ENCODE measurements around the gene CZIB.

Gene CZIB

GRCh38 chr1:53203466-53203865 lies 17.0 kb downstream of the CZIB start:
- no peak for DNase-seq (ENCODE audit: low read depth)
- H3K4me3 ChIP-seq (ENCODE audit: control insufficient read depth, low read depth, low read length), result no peak overlapping the region
- TF ChIP-seq CTCF (conservative IDR thresholded peaks at IDR 0.05; ENCODE audit: control insufficient read depth, insufficient read depth, low read depth, low read length), result no peak

- TF ChIP-seq CTCF (conservative IDR thresholded peaks at IDR 0.05; ENCODE audit: control insufficient read depth, insufficient read depth, low read depth, low read length), result no peak
- no peak overlapping the region for H3K4me3 ChIP-seq (ENCODE audit: control insufficient read depth, low read depth, low read length)
- peak; percentile 93 for DNase-seq (ENCODE audit: low read depth)
These were observed 22.2 kb downstream of the CZIB start for GRCh38 chr1:53198241-53198651.

- peak overlapping the region; percentile 76 for H3K4me3 ChIP-seq (ENCODE audit: control insufficient read depth, low read depth, low read length)
- TF ChIP-seq CTCF (conservative IDR thresholded peaks at IDR 0.05; ENCODE audit: control insufficient read depth, insufficient read depth, low read depth, low read length), result no peak
- peak; percentile 27 for DNase-seq (ENCODE audit: low read depth)
These were observed 22.9 kb downstream of the CZIB start for GRCh38 chr1:53197291-53198200.

GRCh38 chr1:53196485-53197290 lies 23.7 kb downstream of the CZIB start, which contains the start of gene CPT2:
Gene CPT2 (plus strand): TSS chr1:53196824. CDS start chr1:53196944, 120 bp downstream.
- H3K4me3 ChIP-seq (ENCODE audit: control insufficient read depth, low read depth, low read length), result peak within 1 kb of the TSS; percentile 76
- no peak for TF ChIP-seq CTCF (conservative IDR thresholded peaks at IDR 0.05; ENCODE audit: control insufficient read depth, insufficient read depth, low read depth, low read length)
- DNase-seq (ENCODE audit: low read depth), result peak; percentile 88

- H3K4me3 ChIP-seq (ENCODE audit: control insufficient read depth, low read depth, low read length), result peak overlapping the region; percentile 76
- DNase-seq (ENCODE audit: low read depth), result no peak
- no peak for TF ChIP-seq CTCF (conservative IDR thresholded peaks at IDR 0.05; ENCODE audit: control insufficient read depth, insufficient read depth, low read depth, low read length)
These were observed 24.4 kb downstream of the CZIB start for GRCh38 chr1:53196017-53196484.

- no peak overlapping the region for H3K4me3 ChIP-seq (ENCODE audit: control insufficient read depth, low read depth, low read length)
- TF ChIP-seq CTCF (conservative IDR thresholded peaks at IDR 0.05; ENCODE audit: control insufficient read depth, insufficient read depth, low read depth, low read length), result no peak
- DNase-seq (ENCODE audit: low read depth), result no peak
These were observed 25.0 kb downstream of the CZIB start for GRCh38 chr1:53195246-53196016.

All from fibroblast of mammary gland (primary cell).